ENCODE measurements around the gene PFN3. TPM values are rescaled to one million over a fixed set of nuclear protein-coding genes. Genes with fewer than 3 reads are reported as not detected.

The PFN3 gene
- total RNA-seq, 1 donor from 2014 or later = not detected

DNA sequence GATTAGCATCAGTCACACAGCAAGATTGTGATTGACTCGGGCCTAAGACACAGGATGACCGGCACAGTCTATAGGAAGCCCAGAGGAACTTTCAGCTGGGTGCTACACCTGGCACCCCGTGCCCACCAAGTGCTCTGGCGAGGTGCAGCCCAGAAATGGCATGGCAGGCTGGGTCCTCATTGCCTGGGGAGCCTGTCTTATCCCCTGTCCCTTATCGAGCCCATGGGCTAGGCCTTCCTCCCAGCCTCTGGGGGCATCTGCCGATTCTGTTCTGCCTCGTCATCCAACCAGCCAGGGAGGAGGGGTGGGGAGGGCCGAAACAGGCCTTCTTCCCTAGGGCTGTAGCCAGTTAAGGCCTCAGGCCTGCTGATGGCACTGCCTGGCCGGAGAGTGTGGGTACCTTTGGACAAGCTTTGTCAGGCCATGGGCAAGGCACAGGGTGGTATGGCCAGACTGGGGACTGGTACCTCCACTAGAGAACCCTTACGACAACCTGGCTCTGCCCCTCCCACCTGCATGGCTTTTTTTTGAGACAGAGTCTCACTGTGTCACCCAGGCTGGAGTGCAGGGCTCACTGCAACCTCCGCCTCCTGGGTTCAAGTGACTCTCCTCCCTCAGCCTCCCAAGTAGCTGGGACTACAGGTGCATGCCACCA lies 27.6 kb upstream of the PFN3 start:
- ATAC-seq = no peak
- DNase-seq = peak; percentile 69
- Histone ChIP-seq H3K36me3 (peaks cover 14% of the 10 kb centered on the region), H3K27me3 (no peaks in the 10 kb centered on the region), H3K4me3 (peak overlapping the region; percentile 77), H3K9me3 (no peaks in the 10 kb centered on the region), H3K4me1 (peaks cover 52% of the 10 kb centered on the region), H3K27ac (peak overlapping the region; percentile 91)
- TF ChIP-seq, protein P1, sequence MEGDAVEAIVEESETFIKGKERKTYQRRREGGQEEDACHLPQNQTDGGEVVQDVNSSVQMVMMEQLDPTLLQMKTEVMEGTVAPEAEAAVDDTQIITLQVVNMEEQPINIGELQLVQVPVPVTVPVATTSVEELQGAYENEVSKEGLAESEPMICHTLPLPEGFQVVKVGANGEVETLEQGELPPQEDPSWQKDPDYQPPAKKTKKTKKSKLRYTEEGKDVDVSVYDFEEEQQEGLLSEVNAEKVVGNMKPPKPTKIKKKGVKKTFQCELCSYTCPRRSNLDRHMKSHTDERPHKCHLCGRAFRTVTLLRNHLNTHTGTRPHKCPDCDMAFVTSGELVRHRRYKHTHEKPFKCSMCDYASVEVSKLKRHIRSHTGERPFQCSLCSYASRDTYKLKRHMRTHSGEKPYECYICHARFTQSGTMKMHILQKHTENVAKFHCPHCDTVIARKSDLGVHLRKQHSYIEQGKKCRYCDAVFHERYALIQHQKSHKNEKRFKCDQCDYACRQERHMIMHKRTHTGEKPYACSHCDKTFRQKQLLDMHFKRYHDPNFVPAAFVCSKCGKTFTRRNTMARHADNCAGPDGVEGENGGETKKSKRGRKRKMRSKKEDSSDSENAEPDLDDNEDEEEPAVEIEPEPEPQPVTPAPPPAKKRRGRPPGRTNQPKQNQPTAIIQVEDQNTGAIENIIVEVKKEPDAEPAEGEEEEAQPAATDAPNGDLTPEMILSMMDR (IDR thresholded peaks at IDR 0.05) = no peak
- intact Hi-C loops (cut with DNase I) = no loop called here

DNA sequence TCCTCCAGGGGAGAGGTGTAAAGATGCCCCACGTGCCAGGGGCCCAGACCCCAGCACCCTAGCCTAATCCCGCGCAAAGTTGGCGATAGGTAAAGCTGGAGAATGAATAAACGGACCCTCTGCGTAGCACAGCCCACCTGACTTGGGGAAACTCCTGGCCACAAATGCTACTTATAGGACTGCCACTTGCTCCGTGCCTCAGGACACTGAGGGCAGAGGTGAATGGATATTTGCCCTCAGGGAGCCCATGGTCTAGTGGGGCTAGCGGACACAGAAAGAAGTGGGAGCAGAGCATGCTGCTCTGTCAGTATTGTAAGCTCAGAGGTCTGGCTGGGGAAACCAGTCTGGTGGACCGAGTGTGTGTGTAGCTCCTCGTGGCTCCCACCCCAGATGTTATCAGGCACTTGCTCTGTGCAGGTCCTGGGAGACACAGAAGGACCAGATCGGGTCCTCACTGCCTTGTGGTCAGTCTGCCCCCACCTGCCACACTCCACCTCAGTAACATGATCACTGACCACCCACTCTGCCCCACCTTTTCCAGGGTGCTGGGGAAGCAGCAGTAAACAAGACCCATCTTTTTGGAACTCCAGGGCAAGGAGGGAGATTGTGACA lies 26.9 kb upstream of the PFN3 start:
- peak overlapping the region; percentile 91 for H3K27ac ChIP-seq
- intact Hi-C loops (cut with DNase I) = no loop called here
- H3K36me3 ChIP-seq = peaks cover 6% of the 10 kb centered on the region
- H3K27me3 ChIP-seq = no peaks in the 10 kb centered on the region
- ATAC-seq (no peak), DNase-seq (no peak)
- H3K4me1 ChIP-seq = peaks cover 46% of the 10 kb centered on the region
- H3K9me3 ChIP-seq = no peaks in the 10 kb centered on the region
- TF ChIP-seq, protein P1 (IDR thresholded peaks at IDR 0.05) = no peak
- peak overlapping the region; percentile 77 for H3K4me3 ChIP-seq

GRCh38 chr5:177426566-177427210 lies 26.2 kb upstream of the PFN3 start, which contains the start of gene GRK6:
GRK6 (plus strand) TSS chr5:177426676; CDS start chr5:177426846, 170 bp downstream.
- H3K27me3 ChIP-seq = no peaks in the 10 kb centered on the region
- peaks cover 3% of the 10 kb centered on the region for H3K36me3 ChIP-seq
- no peaks in the 10 kb centered on the region for H3K9me3 ChIP-seq
- peak within 1 kb of the TSS; percentile 77 for H3K4me3 ChIP-seq
- H3K27ac ChIP-seq = peak within 1 kb of the TSS; percentile 95
- H3K4me1 ChIP-seq = peaks cover 46% of the 10 kb centered on the region
- peak; percentile 2 for ATAC-seq
- DNase-seq = peak; percentile 86
- TF ChIP-seq, protein P1 (IDR thresholded peaks at IDR 0.05) = no peak
- intact Hi-C loops (cut with DNase I) = no loop called here

DNA sequence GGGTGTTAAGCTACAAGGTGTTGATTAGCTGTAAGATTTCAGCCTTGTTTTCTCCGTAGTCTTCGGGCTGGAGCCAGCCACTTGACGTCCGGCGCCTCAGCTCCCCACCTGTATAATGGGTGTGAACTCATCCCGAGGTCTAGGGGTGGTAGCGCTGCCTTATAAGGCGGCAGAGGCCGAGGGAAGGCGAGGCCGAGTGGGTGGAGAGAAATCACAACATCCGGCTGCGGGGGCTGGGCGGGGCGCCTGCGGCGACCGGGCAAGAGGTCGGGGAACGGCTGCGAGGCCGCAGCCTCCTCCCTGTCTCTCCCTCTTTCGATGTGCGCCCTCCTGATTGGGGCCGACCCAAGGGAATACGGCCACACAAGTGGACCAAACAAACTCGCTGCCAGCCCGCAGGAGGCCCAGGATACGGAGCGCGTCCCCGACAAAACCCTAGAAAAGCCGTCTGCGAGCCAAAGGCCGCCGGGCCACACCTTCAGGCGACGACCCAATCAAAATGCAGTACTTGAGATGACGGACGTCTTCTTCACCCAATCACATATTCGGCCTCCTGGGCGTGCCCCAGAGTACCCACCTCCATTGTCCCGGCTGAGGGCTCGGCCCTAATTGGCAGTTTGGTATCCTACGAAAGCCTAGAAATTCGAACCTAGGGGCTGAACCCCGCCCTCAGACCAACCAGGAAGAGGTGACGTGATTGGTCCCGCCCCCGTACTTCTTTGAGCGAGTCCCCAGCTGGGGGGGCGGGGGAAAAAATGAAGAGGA lies 25.5 kb upstream of the PFN3 start:
- Histone ChIP-seq H3K27me3 (no peaks in the 10 kb centered on the region), H3K36me3 (peaks cover 2% of the 10 kb centered on the region), H3K27ac (peak overlapping the region; percentile 95), H3K4me1 (peaks cover 39% of the 10 kb centered on the region), H3K9me3 (no peaks in the 10 kb centered on the region), H3K4me3 (peak overlapping the region; percentile 62)
- intact Hi-C loops (cut with DNase I) = no loop called here
- TF ChIP-seq, protein P1 (IDR thresholded peaks at IDR 0.05) = no peak
- DNase-seq = peak; percentile 99
- peak; percentile 94 for ATAC-seq

DNA sequence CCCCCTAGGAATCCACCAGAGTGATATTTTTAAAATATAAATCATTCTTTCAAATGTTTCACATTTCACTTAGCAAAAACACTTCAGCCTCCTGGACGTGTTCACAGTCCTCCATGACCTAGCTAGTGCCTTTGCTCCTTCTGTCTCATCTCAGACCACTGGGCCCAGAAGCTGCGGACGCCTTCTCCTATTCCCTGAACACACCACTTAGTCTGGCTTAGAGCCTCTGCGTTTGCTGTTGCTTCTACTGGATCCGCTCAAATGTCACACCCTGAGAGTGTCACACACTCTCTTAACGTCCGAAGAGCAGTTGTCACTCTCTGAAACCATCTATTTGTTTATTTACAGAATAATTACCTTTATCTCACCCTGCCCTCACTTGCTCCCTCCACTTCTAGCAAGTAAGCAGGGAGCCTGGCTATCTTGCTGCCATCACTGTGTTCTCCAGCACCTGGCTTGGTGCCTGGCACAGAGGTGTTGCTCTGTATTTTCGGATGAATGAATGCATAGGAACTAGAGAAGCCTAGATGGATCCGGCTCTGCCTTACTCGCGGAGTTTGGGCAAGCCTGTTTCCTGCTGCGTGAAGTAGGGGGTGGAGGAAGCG lies 24.8 kb upstream of the PFN3 start:
- Histone ChIP-seq H3K9me3 (no peaks in the 10 kb centered on the region), H3K4me1 (peaks cover 32% of the 10 kb centered on the region), H3K36me3 (no peaks in the 10 kb centered on the region), H3K27me3 (no peaks in the 10 kb centered on the region), H3K27ac (peak overlapping the region; percentile 95), H3K4me3 (peak overlapping the region; percentile 62)
- TF ChIP-seq, protein P1 (IDR thresholded peaks at IDR 0.05) = no peak
- DNase-seq (no peak), ATAC-seq (no peak)
- intact Hi-C loops (cut with DNase I) = no loop called here

All from upper lobe of right lung (tissue), 1 donor.